Epithelial cell of esophagus (primary cell): ENCODE measurements around the gene RNASE4.

Experiments used
- DNase-seq: peaks from one replicate; pipeline ENCODE4 v3.0.0; 2010; ENCODE audit warnings: low read depth
- H3K4me3 ChIP-seq: 2 replicates; pipeline ENCODE4 v1.5.1; 2011; ENCODE audit warnings: mild to moderate bottlenecking, low read length, control low read depth
- TF ChIP-seq, protein P1 (sequence below): IDR thresholded peaks from 2 replicates; pipeline ENCODE4 v1.5.1; 2011; ENCODE audit warnings: low read depth, mild to moderate bottlenecking, low read length, control low read depth, inconsistent platforms; ENCODE audit not compliant: insufficient read depth; ENCODE audit errors: missing control alignments

Gene RNASE4

DNA sequence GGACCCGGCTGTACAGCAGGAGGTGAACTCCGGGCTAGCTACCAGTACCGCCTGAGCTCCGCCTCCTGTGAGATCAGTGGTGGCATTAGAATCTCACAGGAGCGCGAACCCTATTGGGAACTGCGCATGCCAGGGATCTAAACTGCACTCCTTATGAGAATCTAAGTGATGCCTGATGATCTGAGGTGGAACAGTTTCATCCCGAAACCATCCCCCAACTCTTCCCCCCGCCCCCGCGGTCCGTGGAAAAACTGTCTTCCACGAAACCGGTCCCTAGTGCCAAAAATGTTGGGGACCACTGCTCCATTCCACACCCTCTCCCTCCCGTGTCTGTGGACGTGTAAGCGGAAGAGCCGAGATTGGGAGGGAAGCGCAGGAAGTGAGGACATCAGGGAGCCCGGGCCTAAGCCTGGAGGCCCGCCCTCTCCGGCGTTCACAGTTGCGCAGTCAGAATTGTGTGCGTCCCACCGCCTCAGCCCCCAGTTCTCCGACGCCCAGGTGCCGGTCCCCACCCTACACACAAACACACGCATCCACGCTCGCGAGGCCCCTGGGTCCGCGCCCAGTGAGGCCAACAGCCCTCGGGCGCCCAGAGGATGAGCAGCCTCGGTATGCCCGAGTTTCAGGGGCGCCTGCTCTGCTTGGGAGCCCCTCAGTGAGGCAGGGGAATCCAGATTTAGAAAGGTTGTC, 1.8 kb upstream of the RNASE4 start:
- peak overlapping the region; percentile 71 for H3K4me3 ChIP-seq
- TF ChIP-seq, protein P1, sequence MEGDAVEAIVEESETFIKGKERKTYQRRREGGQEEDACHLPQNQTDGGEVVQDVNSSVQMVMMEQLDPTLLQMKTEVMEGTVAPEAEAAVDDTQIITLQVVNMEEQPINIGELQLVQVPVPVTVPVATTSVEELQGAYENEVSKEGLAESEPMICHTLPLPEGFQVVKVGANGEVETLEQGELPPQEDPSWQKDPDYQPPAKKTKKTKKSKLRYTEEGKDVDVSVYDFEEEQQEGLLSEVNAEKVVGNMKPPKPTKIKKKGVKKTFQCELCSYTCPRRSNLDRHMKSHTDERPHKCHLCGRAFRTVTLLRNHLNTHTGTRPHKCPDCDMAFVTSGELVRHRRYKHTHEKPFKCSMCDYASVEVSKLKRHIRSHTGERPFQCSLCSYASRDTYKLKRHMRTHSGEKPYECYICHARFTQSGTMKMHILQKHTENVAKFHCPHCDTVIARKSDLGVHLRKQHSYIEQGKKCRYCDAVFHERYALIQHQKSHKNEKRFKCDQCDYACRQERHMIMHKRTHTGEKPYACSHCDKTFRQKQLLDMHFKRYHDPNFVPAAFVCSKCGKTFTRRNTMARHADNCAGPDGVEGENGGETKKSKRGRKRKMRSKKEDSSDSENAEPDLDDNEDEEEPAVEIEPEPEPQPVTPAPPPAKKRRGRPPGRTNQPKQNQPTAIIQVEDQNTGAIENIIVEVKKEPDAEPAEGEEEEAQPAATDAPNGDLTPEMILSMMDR = no peak
- peak; percentile 94 for DNase-seq

DNA sequence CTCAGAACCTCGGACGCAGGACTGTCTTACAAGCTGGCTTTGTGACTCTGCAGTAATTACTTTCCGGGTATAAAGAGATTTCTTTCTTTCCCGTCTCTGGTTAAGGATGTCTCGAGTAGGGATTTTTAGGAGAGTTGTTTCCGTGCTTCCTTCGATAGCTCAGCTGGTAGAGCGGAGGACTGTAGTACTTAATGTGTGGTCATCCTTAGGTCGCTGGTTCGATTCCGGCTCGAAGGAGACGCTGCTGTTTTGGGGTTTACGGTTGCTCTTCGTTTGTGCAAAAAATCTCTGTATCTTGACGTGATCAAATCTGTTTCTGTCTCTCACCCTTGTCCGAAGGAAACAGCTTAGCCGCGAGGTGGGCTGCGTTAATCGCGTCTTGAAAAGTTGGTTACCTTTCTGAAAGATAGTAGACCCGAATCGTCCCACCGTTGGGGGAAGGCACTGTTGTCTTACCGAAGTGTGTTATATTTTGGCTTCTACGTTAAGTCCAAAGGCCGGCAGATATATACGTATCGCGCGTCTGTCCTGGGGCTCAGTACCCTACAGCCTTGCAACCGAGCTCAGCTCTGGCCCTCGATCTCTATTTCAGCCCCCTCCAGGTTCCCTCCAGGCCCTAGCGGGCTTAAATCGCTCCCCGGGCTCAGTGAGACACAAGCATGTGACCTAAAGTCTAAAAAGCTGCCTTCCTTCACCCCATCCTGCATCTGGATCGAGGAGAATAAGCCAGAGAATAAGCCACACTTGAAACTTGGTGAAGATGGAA, 1.1 kb upstream of the RNASE4 start:
- TF ChIP-seq, protein P1 = no peak
- peak; percentile 90 for DNase-seq
- peak overlapping the region; percentile 71 for H3K4me3 ChIP-seq

- H3K4me3 ChIP-seq = peak overlapping the region; percentile 71
- TF ChIP-seq, protein P1 = no peak
- peak; percentile 45 for DNase-seq
Observed at GRCh38 chr14:20684662-20685456, 499 bp downstream of the RNASE4 start.

DNA sequence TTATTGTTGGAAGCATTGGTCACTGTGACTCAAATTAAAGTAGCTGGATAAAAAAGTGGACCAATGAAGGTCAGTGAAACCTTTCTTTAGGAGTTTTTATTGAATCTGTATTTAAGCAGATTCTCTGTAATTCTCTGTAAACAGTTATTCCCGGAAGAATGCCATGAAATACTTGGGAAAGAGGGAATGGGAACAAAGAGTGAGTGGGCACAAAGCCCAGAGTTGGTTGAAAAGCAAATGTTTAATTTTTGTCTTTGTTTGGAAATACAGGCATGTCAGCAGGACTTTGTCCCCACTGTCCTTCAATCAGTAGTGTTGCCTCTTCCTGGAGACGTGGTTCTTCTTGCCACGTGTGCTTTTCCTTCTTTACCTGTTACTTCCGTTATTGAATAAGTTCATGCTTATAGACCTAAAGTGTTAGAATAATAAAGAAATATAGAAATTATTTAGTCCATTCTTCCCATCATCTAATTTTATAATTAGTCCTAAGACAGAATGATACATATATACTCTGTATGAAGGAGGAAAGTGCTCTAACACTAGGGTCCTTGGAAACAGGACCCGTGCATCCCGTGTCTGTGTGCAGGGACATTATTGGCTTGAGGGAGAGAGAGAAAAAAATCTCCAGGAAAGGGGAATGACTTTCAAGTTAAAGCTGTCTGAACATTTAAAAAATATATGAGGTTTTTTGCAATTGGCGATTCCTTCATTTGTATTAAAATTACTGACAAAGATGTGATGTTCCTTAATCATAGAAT, 2.2 kb downstream of the RNASE4 start:
- TF ChIP-seq, protein P1 = no peak
- no peak overlapping the region for H3K4me3 ChIP-seq

DNA sequence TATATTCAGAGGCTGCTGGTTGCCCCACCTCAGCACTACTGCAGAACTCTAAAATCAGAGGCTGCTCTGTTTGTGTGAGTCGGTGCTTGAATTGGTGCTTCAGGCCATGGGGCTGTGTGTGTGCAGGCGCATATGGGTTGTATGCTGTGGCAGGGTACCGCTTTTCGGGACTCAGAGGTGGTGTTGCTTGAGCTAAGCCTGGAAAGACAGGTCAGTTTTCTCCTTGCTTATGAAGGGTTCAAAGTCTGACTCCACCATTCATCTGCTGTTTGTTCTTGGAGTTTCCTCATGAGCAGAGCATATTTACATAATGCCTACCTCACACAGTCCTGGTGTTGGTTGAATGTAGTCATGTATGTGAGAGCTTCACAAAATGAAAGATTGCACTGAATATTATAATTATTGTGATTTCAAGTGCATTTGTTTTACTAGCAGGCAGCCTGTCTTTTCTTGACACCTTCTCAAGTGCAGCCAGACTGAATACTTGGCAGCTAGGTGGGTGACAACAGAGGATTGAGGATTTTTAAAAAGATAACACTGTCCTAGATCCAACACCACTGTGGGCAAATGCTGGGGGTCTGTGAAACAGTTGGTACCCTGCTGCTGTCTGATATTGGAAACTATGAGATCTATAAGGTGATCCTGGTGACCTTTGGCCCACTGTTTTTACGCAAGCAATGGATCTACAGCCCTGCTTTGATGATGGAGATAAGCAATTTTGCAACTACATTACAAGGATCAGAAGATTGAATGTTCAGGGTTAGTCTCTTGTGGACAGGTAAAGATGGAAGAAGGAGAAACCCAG, 3.2 kb downstream of the RNASE4 start:
- DNase-seq = no peak
- H3K4me3 ChIP-seq = no peak overlapping the region
- TF ChIP-seq, protein P1 = no peak

More for the DNA sequence above, 2.2 kb downstream of the RNASE4 start:
- DNase-seq = no peak
